SW480 (cell line): ENCODE results near the gene CALD1.

Source experiments
- DNase-seq: peaks from one replicate; pipeline ENCODE4 v3.0.0-alpha.2; 2016; ENCODE audit warnings: low spot score

The CALD1 gene

GRCh38 chr7:134761266-134761665 lies 18.2 kb upstream of the CALD1 start:
- no peak for DNase-seq

GRCh38 chr7:134763960-134764359 lies 15.5 kb upstream of the CALD1 start:
- DNase-seq: no peak

GRCh38 chr7:134764365-134764764 lies 15.1 kb upstream of the CALD1 start:
- no peak for DNase-seq

GRCh38 chr7:134766779-134767519 lies 12.5 kb upstream of the CALD1 start:
- no peak for DNase-seq

GRCh38 chr7:134767520-134768168 lies 11.8 kb upstream of the CALD1 start:
- DNase-seq: no peak

- DNase-seq: no peak
These were observed 11.2 kb upstream of the CALD1 start for GRCh38 chr7:134768243-134768642.

- no peak for DNase-seq
These were observed 8.8 kb upstream of the CALD1 start for GRCh38 chr7:134770676-134771075.

- DNase-seq: no peak
These were observed 8.3 kb upstream of the CALD1 start for GRCh38 chr7:134771111-134771510.

- DNase-seq: no peak
These were observed 7.5 kb upstream of the CALD1 start for GRCh38 chr7:134771889-134772288.

- DNase-seq: no peak
These were observed 7.0 kb upstream of the CALD1 start for GRCh38 chr7:134772401-134772800.

GRCh38 chr7:134773164-134773563 lies 6.3 kb upstream of the CALD1 start:
- DNase-seq: no peak

GRCh38 chr7:134774119-134774518 lies 5.3 kb upstream of the CALD1 start:
- no peak for DNase-seq

- no peak for DNase-seq
These were observed 2.0 kb upstream of the CALD1 start for GRCh38 chr7:134777470-134777869.

- DNase-seq: no peak
These were observed 1.4 kb upstream of the CALD1 start for GRCh38 chr7:134777908-134778580.

- DNase-seq: no peak
These were observed 269 bp downstream of the CALD1 start for GRCh38 chr7:134779741-134780065.

GRCh38 chr7:134780166-134780828 lies 863 bp downstream of the CALD1 start:
- DNase-seq: no peak

GRCh38 chr7:134781171-134781570 lies 1.7 kb downstream of the CALD1 start:
- no peak for DNase-seq

- DNase-seq: no peak
These were observed 2.7 kb downstream of the CALD1 start for GRCh38 chr7:134782121-134782623.

- no peak for DNase-seq
These were observed 4.0 kb downstream of the CALD1 start for GRCh38 chr7:134783294-134784069.

GRCh38 chr7:134784251-134785049 lies 5.0 kb downstream of the CALD1 start:
- no peak for DNase-seq

- no peak for DNase-seq
These were observed 6.4 kb downstream of the CALD1 start for GRCh38 chr7:134785842-134786241.
